HG02970 (cell line): ENCODE measurements around the gene TFR2.
A peak's percentile ranks its signal among the peaks of the same experiment; 100 is the strongest.
"Not testable (repeated sequence)": the region's sequence is repeated elsewhere in the genome, so short reads cannot be mapped to it uniquely, and the experiment has no call there.

Experiments
- ATAC-seq: cut with Tn5 transposase; IDR thresholded peaks from one replicate; pipeline ENCODE4 v1.9.1; 2021; ENCODE audit warnings: mild to moderate bottlenecking, moderate library complexity, moderate number of reproducible peaks; ENCODE audit not compliant: unreplicated experiment, low FRiP score

TFR2 gene

GRCh38 chr7:100679129-100679926 lies 38.0 kb upstream of the TFR2 start:
- ATAC-seq, result no peak

DNA sequence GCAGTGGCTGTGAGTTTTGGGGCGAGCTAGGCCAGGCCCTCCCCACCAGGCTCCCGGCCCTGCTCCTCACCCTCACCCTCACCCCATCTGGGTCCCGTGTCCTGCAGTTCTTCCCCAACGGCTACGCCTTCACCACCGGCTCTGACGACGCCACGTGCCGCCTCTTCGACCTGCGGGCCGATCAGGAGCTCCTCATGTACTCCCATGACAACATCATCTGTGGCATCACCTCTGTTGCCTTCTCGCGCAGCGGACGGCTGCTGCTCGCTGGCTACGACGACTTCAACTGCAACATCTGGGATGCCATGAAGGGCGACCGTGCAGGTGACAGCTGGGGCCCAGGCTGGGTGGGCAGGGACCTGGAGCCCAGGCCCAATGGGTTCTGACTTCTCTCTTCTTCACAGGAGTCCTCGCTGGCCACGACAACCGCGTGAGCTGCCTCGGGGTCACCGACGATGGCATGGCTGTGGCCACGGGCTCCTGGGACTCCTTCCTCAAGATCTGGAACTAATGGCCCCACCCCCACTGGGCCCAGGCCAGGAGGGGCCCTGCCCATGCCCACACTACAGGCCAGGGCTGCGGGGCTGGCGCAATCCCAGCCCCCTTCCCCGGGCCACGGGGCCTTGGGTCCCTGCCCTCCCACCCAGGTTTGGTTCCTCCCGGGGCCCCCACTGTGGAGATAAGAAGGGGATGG lies 37.1 kb upstream of the TFR2 start:
- no peak for ATAC-seq

- no peak for ATAC-seq
Measured at GRCh38 chr7:100677308-100678267, 36.2 kb upstream of the TFR2 start.

- no peak for ATAC-seq
Measured at GRCh38 chr7:100676501-100677306, 35.4 kb upstream of the TFR2 start.

DNA sequence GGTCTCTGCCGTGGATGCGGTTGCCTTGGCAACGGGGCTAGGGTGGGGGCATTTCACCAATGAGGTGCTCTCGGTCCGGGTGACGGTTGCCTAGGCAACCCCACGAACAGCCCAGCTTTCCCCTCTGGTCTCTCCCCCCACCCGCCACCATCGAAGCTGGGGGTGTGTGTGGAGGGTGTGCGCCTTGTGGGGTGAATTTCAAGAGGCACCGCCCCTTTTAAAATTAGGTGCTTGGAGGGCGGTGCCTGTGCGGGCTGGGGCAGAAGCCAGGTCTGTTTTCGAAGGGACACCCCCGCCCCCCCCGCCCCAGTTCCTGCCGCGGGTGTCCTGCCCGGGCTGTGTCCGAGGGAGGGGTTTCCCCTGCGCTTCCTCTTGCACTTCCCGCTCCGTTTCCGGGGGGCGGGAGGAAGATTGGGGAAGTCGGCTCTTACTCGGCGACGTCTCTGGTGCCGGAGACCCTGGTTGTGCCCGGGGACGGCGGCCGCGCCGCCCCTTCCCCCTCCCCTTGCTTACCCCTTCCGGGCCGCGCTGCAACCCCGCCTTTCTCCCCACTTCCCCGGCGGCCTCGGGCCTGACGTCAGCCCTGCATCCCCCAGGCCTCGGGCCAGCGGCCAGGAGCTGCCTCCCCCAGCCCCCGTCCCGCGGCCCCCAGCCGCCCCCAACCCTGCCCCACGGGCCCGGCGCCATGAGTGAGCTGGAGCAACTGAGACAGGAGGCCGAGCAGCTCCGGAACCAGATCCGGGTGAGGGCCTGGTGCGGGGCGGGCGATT lies 34.4 kb upstream of the TFR2 start:
- ATAC-seq, result peak; percentile 34

DNA sequence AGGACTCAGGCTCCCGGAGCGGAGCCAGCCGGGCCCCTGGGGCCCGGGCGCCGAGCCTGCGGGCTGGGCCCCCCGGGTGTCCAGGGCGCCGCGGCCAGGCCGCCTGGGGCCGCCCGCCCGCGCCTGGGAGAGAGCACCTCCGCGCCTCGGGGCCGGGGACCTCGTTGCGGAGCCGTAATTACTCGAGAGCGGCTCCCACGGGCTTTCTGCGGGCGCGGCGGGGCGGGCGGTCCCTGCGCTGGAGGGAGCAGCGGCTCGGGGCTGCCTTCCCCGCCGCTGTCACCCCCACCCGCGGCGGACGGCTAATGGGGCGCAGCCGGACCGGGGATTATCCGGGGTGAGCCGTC lies 33.7 kb upstream of the TFR2 start:
- no peak for ATAC-seq

DNA sequence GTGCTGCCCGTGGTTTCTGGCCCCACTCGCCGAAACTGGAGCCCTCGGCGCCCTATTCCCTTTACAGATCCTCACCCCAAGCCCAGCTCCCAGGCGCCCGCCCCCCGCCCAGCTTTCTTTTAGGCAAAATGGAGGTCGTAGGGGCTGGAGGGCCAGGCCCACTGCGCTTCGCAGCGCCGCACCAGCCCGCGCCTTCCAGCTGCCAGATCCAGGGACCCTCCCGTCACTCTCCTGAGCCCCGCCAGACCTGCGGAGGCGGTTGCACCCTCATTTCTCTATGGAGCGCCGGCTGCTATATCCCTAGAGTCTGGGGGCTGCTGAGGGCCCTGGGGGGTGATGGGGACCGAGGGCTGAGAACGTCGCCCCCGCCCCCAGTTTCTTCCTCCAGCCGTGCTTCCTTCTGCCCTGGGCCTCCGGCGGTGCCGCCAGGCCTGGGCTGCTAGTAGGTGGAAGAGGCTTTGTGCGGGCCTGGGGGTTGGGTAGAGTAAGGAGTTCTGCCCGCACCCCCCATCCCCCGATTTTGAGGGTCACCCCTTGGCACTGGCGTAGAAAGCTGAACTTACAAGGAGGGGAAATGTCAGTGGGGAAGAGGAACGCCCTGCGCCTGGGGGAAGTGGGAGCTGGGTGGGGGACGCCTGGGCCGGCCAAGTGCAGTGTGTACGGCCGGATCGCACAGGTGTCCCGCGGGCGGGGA lies 33.2 kb upstream of the TFR2 start:
- ATAC-seq, result no peak

GRCh38 chr7:100673942-100674410 lies 32.6 kb upstream of the TFR2 start:
- ATAC-seq, result no peak

GRCh38 chr7:100673302-100673941 lies 32.1 kb upstream of the TFR2 start, which contains the start of gene GNB2:
Gene GNB2 (plus strand): TSS chr7:100673740. CDS start chr7:100676266, 2,526 bp downstream.
- peak; percentile 58 for ATAC-seq

GRCh38 chr7:100671353-100672327 lies 30.3 kb upstream of the TFR2 start:
- no peak for ATAC-seq

DNA sequence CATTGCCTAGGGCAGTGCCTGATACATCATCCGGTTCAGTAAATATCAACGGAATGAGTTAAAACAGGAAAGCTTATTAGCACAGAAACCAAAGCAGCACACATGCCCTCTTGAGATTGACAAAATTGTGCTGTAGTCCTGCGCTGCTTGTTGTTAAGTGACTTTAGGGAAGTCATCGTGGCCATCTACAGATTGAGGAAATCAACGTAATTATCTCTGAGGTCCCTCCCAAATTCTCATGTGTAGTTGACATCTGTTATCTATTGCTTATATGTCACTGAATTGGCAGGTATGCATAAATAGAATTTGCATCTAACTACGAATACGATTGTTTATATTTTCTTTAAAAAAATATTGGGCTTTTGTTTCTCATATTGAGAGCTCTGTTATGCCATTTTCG lies 28.7 kb upstream of the TFR2 start:
- no peak for ATAC-seq

DNA sequence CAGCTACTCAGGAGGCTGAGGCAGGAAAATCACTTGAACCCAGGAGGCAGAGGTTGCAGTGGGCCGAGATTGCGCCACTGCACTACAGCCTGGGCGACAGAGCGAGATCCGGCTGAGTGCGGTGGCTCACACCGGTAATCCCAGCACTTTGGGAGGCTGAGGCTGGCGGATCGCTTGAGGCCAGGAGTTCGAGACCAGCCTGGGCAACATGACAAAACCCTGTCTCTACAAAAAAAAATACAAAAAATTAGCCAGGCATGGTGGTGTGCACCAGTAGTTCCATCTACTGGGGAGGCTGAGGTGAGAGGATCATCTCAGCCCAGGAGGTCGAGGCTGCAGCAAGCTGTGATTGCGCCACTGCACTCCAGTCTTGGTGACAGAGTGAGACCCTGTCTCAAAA lies 27.8 kb upstream of the TFR2 start:
- ATAC-seq, result not testable (repeated sequence)

- ATAC-seq, result no peak
Measured at GRCh38 chr7:100668069-100668449, 26.7 kb upstream of the TFR2 start.

DNA sequence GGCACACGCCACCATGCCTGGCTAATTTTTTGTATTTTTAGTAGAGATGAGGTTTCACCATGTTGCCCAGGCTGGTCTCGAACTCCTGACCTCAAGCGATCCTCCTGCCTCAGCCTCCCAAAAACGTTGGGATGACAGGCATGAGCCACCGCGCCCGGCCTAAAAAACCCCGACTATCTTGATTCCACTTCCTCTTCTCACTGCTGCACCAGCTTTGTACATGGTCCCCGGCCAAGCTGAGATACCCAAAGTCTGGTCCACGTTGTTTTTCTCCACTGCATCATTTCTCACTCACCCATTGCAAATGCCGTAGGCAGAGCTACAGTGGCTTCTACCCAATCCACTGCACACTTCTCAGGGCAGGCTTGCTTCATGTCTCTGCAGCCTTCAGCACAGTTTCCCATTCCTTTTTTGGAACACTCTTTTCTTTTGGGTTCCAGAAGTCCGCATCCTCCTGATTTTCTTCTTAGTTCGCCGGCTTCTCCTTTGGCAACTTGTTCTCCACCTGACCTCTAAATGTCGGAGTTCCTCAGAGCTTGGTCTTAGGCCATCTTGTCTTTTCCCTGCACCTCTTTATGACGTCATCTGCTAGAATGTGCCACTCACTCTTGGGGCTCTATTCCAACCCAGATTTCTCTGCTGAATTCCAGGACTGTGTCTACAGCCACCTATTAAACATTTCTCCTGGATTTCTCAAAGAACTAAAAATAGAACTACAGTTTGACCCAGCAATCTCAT lies 26.1 kb upstream of the TFR2 start:
- no peak for ATAC-seq

GRCh38 chr7:100665168-100665726 lies 23.9 kb upstream of the TFR2 start:
- no peak for ATAC-seq

DNA sequence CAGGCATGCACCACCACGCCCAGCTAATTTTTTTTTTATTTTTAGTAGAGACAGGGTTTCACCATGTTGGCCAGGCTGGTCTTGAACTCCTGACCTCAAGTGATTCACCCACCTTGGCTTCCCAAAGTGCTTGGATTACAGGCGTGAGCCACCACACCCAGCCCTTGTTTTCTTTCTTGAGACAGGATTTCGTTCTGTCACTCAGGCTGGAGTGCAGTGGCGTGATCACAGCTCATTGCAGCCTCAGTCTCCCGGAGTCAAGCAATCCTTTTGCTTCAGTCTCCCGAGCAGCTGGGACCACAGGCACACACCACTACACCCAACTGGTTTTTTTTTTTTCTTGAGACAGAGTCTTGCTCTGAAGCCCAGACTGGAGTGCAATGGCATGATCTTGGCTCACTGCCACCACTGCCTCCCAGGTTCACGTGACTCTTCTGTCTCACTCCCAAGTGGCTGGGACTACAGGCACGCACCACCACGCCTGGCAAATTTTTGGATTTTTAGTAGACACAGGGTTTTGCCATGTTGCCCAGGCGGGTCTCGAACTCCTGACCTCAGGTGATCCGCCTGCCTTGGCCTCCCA lies 20.9 kb upstream of the TFR2 start:
- not testable (repeated sequence) for ATAC-seq
